HuH-7 (cell line): Measurements from ENCODE around the gene SP9.
"Not testable (repeated sequence)": the region's sequence is repeated elsewhere in the genome, so short reads cannot be mapped to it uniquely, and the experiment has no call there.

Source experiments
- DNase-seq: peaks from one replicate; pipeline ENCODE4 v3.0.0; 2011; ENCODE audit warnings: low spot score

The SP9 gene

DNA sequence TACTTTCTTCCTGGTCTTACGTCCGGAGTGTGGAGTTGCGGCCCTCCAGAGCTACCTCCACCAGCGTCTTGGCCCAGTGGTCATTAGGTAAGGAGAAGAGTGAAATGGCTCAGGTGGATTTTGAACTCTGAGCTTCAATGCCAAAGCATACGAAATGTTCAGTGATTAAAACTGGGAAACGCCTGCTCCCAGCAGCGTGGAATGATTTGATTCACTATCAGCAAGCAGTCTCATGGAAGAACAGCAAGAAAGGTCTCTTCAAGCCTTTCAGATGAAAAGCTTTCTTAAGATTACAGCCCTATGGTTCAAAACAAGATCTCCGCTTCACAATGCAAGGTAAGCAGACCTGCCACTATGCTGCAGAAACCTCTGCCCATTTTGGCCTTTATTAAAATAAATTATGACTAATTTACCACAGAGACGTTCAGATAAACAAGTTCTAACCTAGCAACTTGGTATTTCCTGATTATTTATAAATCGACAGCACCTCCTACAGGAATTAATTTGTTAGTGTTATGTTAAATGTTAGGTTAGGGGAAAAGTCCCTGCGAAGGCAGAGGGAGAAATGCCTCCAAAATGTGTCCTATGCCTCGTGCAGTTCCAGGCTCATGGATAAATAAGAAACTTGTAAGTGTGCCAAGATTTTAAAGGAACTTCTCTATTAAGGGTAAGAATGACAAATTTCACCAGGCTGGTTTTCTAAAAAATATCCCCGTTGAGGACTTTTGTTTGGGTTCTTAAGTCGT lies 10.1 kb downstream of the SP9 start:
- DNase-seq, result no peak

DNA sequence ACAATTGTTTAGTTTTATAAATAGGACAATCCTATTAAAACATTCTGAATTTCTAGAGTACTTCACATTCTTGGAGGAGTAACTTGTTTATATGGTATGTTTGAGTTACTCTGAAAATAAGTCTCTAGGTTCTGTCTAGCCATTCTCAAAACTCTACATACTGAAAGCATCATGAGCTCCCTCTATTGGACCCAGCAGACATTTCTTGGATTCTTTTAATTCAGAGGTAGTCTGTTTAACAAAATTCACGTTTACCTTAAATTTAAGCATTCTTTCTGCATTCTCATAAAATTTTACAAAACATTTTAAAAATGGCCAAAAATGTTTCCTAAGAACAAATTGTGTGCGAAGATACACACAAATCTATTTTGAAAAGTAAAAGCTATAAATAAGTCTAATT lies 15.3 kb downstream of the SP9 start:
- no peak for DNase-seq

DNA sequence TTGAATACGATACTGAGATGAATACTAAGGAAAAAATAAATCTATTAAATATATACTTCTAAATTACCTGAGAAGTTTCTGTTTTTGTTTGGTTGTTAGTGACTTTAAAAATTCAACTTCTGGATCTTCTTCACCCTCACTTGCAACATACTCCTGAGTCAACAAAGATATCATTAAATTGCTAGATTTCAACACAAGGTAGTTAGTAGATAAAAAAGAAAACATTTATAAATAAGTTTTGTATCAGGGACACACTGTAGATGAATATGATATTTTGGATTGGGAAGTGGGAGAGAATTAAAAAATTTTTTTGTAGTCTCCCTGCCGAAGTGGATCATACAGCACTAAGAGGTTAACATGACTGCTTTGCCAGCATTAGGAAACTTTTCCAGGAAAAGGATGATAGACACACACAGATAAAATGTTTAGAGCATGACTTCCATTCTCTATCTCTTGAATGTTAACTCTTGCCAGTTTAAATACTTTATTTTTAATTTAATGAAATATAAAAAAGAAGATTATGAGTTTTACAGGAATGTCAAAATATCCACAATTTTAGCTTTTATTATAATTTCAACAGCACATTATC lies 15.9 kb downstream of the SP9 start:
- no peak for DNase-seq

DNA sequence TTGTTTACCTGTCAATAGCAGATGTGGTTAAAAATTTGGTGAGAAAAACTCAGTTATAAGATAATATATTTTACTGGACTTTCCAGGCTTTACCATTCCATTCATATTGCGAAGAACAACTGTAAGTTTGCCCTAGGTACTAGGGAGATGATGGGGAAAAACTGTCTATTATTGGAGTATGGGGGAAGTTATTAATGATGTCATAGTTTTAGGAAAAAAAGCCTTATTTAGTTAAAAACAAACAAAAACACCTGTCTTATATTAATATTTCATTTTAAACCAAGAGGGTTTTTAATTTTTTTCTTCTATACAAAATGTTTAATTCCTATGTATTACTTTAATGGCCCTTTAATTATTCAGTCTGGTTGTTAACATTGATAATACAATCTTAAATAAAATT lies 18.2 kb downstream of the SP9 start:
- no peak for DNase-seq

DNA sequence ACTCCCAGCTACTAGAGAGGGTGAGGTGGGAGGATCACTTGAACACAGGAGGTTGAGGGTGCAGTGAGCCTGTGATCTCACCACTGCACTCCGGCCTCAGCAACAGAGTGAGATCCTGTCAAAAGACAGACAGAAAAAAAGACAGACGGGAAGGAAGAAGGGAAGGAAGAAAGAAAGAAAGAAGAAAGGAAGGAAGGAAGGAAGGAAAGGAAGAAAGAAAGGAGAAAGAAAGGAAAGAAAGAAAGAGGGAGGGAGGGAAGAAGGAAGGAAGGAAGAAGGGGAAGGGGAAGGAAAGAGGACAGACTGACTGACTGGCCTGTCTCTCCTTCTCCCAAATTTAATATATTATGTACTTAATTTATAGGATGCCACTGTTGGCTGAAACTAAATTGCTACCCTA lies 21.6 kb downstream of the SP9 start:
- no peak for DNase-seq

DNA sequence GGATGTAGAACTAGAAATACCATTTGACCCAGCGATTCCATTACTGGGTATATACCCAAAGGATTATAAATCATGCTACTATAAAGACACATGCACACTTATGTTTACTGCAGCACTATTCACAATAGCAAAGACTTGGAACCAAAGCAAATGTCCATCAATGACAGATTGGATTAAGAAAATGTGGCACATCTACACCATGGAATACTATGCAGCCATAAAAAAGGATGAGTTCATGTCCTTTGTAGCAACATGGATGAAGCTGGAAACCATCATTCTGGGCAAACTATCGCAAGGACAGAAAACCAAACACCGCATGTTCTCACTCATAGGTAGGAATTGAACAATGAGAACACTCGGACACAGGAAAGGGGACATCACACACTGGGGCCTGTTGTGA lies 24.9 kb downstream of the SP9 start:
- DNase-seq, result not testable (repeated sequence)

DNA sequence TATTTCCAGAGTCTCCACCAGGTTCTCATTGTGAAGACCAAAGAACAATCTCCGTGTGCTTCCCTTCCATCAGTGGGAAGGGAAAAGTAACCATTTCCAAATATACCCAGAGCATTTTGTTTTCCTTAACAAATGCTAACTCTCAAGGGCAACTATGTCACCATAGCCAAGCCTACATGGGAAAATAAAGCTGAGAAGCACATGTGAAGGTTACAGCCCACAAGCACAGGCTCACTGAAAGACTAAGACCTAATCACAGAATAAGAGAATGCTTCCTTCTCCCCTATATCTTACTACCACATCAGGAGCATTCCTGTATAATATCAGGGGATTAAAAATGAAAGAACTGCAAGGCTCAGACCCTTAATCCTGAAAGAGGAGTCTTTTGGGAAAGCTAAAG lies 28.2 kb downstream of the SP9 start:
- DNase-seq, result no peak

DNA sequence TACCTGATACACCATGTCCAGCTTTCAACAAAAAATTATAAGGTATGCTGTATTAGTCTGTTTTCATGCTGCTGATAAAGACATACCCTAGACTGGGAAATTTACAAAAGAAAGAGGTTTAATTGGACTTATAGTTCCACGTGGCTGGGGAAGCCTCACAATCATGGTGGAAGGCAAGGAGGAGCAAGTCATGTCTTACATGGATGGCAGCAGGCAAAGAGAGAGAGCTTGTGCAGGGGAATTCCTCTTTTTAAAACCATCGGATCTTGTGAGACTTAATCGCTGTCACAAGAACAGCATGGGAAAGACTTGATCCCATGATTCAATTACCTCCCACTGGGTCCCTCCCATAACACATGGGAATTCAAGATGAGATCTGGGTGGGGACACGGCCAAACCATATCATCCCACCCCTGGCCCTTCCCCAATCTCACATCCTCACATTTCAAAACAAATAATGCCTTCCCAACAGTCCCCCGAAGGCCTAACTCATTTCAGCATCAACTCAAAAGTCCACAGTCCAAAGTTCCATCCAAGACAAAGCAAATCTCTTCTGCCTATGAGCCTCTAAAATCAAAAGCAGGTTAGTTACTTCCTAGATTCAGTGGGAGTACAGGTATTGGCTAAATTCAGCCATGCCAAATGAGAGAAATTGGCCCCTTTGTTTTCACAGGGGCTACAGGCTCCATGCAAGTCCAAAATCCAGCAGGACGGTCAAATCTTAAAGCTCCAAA lies 28.9 kb downstream of the SP9 start:
- not testable (repeated sequence) for DNase-seq

DNA sequence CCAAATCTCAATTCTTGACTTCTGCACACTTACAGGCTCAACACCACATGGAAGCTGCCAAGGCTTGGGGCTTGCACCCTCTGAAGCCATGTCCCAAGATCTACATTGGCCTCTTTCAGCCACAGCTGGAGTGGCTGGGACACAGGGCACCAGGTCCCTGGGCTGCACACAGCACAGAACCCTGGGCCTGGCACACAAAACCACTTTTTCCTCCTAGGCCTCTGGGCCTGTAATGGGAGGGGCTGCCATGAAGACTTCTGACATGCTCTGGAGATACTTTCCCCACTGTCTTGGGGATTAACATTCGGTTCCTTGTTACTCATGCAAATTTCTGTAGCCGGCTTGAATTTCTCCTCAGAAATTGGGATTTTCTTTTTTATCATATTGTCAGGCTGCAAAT lies 29.9 kb downstream of the SP9 start:
- DNase-seq, result no peak

DNA sequence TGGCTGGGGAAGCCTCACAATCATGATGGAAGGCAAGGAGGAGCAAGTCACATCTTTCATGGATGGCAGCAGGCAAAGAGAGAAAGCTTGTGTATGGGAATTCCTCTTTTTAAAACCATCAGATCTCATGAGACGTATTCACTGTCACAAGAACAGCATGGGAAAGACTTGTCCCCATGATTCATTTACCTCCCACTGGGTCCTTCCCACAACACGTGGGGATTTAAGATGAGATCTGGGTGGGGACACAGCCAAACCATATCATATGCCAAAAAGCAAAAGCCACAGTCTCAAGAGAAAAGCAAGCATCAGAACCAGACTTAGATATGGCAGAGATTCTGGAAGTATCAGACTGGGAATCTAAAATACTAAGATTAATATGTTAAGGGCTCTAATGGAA lies 30.8 kb downstream of the SP9 start:
- DNase-seq, result no peak

DNA sequence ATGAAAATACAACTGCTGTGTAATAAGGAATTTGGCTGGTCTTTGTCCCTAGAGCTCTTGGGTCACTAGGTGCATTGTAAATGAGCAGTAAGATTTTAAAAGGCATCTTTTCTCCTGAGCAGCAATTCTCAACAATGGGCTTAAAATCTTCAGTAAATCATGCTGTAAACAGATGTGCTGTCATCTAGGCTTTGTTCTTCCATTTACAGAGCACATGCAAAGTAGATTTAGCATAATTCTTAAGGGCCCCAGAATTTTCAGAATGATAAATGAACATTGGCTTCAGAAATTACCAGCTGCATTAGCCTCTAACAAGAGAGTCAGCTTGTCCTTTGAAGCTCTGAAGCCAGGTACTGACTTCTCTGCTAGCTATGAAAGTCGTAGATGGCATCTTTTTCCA lies 33.9 kb downstream of the SP9 start:
- DNase-seq, result no peak

DNA sequence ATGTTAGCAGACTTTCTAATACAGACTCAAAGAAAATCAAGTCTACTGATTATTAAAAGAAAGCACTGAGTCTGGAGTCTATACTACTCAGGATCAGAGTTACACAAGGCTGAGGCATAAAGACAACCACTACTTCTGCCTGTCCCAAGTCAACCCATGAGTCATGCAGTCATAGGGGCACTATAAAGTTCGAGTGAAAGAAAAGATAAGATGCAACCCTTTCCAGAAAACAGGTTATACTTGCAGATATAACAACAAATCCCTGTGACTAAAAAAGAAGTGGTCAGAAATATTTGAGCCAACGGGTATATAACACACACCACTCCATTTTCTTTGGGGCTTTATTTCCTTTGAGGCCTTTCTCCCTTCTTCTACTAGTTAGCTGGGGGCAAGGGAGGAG lies 42.2 kb downstream of the SP9 start:
- no peak for DNase-seq

DNA sequence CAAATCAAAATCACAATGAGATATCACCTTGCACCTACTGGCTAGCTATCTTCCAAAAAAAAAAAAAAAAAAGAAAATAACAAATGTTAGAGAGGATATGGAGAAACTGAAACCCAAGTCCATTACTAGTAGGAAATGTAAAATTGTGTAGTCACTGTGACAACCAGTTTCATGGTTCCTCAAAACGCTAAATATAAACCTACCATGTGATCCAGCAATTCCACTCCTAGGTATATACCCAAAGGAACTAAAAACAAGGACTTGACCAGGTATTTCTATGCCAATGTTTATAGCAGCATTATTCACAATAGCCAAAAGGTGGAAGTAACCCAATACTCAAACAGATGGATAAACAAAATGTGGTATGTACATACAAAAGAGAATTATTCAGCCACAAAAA lies 49.0 kb downstream of the SP9 start:
- DNase-seq, result no peak

DNA sequence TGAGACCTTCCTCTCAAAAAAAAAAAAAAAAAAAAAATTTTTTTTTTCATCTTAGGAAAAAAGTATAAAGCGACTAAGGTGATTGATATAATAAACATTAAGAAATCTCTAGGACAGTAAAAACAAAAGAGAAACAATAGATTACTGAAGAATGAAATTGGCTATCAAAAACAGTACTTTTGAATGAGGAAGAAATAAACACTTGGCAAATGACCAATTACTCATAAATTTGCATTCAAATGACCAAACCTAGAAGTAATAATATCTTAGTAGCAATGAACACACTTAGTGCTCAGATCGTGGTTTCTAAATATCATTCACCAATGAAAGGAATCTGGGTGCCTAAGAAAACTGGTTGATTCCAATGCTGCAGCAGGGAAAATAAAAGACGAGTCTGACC lies 50.4 kb downstream of the SP9 start:
- DNase-seq, result no peak
